Germinal center (tissue), 1 donor: ENCODE results near the gene TULP1.
A peak's percentile ranks its signal among the peaks of the same experiment; 100 is the strongest.

Source experiments
- DNase-seq: peaks from one replicate; pipeline ENCODE4 v3.0.0; 2012; ENCODE audit warnings: mixed read lengths, low spot score

Gene TULP1

GRCh38 chr6:35483893-35484645 is 28.6 kb downstream of the TULP1 start:
- no peak for DNase-seq

- DNase-seq: no peak
These were observed 29.2 kb downstream of the TULP1 start for GRCh38 chr6:35483490-35483889.

- no peak for DNase-seq
These were observed 29.6 kb downstream of the TULP1 start for GRCh38 chr6:35483062-35483461.

DNA sequence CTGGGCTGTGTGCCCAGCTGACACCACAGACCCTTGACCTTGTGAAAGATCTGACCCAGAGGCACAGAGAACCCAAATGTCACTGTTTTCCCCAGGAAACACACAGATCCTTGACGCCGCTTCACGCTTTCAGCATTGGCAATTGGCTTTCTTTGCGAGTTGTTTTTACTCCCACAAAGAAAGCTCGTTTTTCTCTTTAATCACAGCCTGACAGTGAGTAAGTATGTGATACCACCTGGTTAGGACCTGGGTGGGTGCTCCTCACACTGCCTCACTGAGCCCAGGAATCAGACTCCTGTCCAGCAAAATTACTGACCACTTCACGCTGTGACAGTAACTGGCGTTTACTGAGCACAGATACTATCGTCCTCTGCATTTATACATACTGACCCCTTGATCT is 31.5 kb downstream of the TULP1 start:
- DNase-seq: no peak

- no peak for DNase-seq
These were observed 32.5 kb downstream of the TULP1 start for GRCh38 chr6:35480176-35480575.

- DNase-seq: no peak
These were observed 34.4 kb downstream of the TULP1 start for GRCh38 chr6:35478259-35478658.

- DNase-seq: no peak
These were observed 35.0 kb downstream of the TULP1 start for GRCh38 chr6:35477551-35478179.

DNA sequence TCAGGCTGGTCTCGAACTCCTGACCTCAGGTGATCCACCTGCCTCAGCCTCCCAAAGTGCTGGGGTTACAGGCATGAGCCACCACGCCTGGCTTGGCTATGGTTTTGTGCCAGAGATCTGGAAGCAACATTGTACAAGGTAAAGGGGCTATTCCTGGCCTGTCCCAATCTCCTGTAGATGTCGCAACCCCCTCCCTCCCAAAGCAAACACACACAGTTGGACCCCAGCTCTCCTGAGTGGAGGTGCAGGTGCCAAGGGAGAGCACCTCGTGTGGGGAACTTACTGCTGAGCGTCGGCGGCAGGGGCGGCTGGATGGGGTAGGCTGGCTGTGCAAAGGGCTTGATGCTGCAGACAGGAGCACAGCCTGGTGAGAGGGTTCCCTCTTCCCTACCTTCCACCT is 35.7 kb downstream of the TULP1 start:
- DNase-seq: no peak

- DNase-seq: no peak
These were observed 36.7 kb downstream of the TULP1 start for GRCh38 chr6:35476004-35476403.

DNA sequence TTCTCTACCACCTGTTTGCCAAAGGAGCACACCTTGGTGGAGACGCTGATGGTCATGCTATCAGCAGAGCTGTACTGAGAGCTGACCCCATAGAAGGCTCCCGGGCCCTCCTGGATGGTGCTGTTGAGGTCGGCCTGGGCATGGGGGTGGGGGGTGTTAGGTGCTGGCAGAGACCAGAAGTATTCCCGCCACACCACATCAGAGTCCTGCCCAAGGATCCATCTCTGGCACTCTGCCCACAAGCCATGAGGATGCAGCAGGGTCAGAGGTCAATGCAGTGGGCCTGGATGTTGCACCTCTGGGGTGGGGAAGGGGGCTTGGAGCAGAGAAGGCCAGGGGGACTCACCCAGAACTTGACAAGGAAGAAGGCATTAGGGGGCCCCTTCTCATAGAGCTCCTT is 37.1 kb downstream of the TULP1 start:
- no peak for DNase-seq

- DNase-seq: no peak
These were observed 37.6 kb downstream of the TULP1 start for GRCh38 chr6:35474942-35475570.

GRCh38 chr6:35474131-35474941 is 38.4 kb downstream of the TULP1 start:
- DNase-seq: no peak

DNA sequence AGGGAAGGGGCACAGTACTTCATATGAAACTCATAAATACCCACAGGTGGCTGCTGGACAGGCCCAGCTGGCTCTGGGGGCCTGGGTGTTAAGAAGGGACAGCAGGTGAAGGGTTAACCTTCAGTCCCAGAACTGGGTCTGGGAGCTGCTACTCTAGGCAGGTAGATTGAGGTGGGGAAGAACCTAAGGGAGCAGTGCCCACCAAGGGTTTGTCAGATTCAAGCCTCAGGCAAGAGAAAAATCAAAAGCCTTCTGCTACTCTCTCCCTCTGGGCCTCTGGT is 38.9 kb downstream of the TULP1 start:
- no peak for DNase-seq

DNA sequence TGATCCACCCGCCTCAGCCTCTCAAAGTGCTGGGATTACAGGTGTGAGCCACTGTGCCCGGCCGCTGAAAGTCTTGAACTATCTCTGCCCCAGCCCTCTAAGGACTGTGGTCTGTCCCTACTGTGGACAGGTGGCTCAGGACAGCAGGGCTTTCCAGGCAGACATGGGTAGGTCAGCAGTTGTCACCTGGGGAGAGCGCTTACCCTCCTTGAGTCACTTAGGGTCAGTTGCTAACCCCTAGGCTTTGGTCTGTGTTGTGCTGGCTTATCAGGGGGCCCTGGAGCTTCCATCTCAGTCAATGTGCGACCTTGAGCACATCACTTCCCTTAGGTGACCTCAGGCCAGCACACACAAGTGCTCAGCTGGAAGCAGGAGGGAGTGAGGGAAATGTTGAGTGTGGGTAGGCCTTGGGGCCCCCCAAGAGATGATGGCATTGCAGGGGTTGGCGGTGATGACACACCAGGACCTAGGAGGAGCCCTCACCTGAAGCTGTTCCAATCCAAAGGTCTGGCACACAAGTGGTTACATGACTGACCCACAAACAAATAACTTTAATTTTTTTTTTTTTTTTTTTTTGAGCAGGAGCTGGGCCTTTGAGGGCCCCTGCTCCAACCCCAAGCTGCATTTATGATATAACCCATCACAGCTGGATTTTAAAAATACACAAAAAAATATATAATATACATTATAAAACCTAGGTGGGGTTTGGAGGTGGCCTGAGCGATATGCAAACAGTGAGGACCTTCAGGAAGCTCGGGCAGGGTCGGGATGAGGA is 39.4 kb downstream of the TULP1 start:
- no peak for DNase-seq

DNA sequence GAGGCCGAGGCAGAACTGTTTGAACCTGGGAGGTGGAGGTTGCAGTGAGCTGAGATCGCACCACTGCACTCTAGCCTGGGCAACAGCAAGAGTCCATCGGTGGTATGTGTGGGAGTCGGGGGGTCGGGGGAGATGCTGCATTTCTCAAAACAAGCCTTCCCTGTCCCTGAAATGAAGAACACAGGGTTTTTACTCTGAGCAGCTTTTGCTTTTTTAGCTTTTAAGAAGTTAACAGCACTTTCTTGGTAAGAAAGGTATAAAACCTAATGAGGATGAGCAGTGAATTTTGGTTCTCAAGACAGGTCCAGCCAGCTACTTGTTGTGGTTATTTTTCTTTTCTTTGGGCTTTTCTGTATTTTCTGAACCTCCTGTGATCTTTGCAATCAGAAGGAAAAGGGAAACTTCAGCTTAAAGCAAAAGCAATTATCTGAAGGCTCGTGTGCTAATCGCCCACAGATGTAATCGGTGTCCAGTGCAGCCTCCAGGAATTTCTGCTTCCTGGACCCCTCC is 40.8 kb downstream of the TULP1 start:
- no peak for DNase-seq

GRCh38 chr6:35470663-35471120 is 42.0 kb downstream of the TULP1 start:
- no peak for DNase-seq

DNA sequence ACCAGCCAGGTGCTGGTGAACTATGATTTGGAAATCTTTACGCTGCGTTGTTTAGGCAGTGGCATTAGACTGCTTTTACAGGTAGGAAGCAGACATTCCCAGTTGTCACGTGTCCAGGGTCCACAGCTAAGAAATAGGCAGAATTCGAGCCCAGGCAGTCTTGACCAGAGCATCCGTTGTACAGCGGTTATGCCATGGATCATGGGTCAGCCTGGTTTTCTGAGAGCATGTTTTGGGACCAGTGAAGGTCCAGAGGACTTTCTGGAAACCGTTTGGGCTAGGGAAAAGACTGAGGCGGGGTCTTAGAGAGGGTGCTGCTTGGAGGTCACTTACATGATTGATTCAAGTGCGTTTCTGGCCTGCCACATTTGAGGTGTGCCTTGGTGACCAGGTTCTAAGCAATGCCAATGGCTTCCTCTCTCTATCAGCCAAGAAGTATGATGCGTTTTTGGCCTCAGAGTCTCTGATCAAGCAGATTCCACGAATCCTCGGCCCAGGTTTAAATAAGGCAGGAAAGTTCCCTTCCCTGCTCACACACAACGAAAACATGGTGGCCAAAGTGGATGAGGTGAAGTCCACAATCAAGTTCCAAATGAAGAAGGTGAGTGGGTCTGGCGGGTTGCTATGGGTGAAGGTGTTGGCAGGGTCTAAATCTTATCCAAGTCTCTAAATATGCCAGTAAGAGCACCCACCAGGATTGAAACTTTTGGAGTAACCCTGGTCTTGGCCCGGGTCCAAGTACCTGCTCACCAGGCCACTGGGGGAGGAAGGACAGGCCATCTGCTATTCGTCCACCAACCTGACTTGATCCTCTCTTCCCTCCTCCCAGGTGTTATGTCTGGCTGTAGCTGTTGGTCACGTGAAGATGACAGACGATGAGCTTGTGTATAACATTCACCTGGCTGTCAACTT is 42.7 kb downstream of the TULP1 start:
- no peak for DNase-seq

DNA sequence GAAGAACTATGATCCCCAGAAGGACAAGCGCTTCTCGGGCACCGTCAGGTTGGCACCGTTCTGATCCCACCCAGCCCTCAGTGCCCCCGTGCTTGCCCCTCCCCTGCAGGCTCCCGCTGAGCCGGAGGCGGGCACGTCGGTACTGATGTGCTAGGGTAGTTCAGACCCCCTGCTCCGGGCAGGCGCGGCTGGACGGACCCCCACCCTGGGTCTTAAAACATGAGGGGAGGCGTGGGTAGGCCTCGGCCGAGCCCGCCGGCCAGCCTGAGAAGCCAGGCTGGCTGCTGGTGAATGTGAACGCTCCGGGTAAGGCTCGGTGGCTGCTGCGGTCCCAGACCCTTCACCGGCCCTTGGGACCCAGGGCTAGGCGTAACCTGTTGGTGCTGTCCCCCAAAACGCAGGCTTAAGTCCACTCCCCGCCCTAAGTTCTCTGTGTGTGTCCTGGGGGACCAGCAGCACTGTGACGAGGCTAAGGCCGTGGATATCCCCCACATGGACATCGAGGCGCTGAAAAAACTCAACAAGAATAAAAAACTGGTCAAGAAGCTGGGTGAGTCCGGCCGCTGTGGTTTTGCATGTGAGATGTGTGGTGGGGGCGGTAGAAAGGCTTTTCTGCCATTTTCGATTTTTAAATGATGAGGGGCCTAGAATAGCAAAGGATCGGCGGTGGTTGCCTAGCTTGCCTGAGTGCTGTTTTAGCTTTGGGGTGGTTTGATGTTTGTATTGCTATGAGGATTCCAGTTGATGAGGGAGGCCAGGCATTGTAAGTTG is 43.5 kb downstream of the TULP1 start:
- DNase-seq: no peak

GRCh38 chr6:35468181-35468979 is 44.3 kb downstream of the TULP1 start, which contains the start of gene RPL10A:
RPL10A (plus strand) TSS chr6:35468401; CDS start chr6:35468435, 34 bp downstream.
- peak; percentile 93 for DNase-seq
